Stimulated activated CD4-positive, alpha-beta T cell treated with anti-CD3 and anti-CD28 coated beads, TNF-alpha, amount 100 ng/mL, for 4 hours (primary cell): ENCODE data around the gene QSER1.
A peak's percentile ranks its signal among the peaks of the same experiment; 100 is the strongest.

Experiments used
- DNase-seq, 3 experiments: peaks; one replicate each; pipeline ENCODE4 v3.0.0-alpha.2; 2020; ENCODE audit warnings: low read depth in 3 of 3

QSER1 gene

GRCh38 chr11:32890843-32891656, 1.6 kb upstream of the QSER1 start:
- DNase-seq: no peak

GRCh38 chr11:32891657-32892354, 805 bp upstream of the QSER1 start:
- DNase-seq: no peak

GRCh38 chr11:32893093-32893342, 407 bp downstream of the QSER1 start:
- no peak for DNase-seq

GRCh38 chr11:32893343-32894148, 935 bp downstream of the QSER1 start:
- DNase-seq: peak in 2 of 3 experiments; percentile 6 to 34

GRCh38 chr11:32894149-32894827, 1.7 kb downstream of the QSER1 start:
- DNase-seq: no peak

GRCh38 chr11:32894921-32895320, 2.3 kb downstream of the QSER1 start:
- DNase-seq: no peak

- no peak for DNase-seq
These were observed 2.9 kb downstream of the QSER1 start for GRCh38 chr11:32895471-32895870.

- no peak for DNase-seq
These were observed 4.5 kb downstream of the QSER1 start for GRCh38 chr11:32897103-32897502.

GRCh38 chr11:32899438-32899837, 6.8 kb downstream of the QSER1 start:
- DNase-seq: no peak

- DNase-seq: no peak
These were observed 9.6 kb downstream of the QSER1 start for GRCh38 chr11:32902089-32902665.

- no peak for DNase-seq
These were observed 12.5 kb downstream of the QSER1 start for GRCh38 chr11:32905028-32905667.

GRCh38 chr11:32908619-32909018, 16.0 kb downstream of the QSER1 start:
- DNase-seq: no peak

GRCh38 chr11:32911413-32911812, 18.8 kb downstream of the QSER1 start:
- no peak for DNase-seq

GRCh38 chr11:32913445-32913844, 20.8 kb downstream of the QSER1 start:
- DNase-seq: no peak

- DNase-seq: no peak
These were observed 23.8 kb downstream of the QSER1 start for GRCh38 chr11:32916361-32916760.

- no peak for DNase-seq
These were observed 24.4 kb downstream of the QSER1 start for GRCh38 chr11:32916994-32917393.

GRCh38 chr11:32918427-32918826, 25.8 kb downstream of the QSER1 start:
- DNase-seq: no peak

GRCh38 chr11:32919338-32919737, 26.7 kb downstream of the QSER1 start:
- no peak for DNase-seq

- no peak for DNase-seq
These were observed 28.0 kb downstream of the QSER1 start for GRCh38 chr11:32920570-32920969.

GRCh38 chr11:32921204-32921603, 28.6 kb downstream of the QSER1 start:
- no peak for DNase-seq

GRCh38 chr11:32931606-32932005, 39.0 kb downstream of the QSER1 start:
- DNase-seq: no peak
